K562 (cell line): ENCODE data around the gene TRIP10. TPM values are rescaled to one million over a fixed set of nuclear protein-coding genes. Genes with fewer than 3 reads are reported as not detected.
A peak's percentile ranks its signal among the peaks of the same experiment; 100 is the strongest.

Experiments used
- BACH1 ChIP-seq: fragments of 200-800 bp; sonication (Bioruptor generic); IDR thresholded peaks from 2 replicates; pipeline ENCODE4 v1.6.1; 2016; ENCODE audit warnings: missing genetic modification characterization, missing compliant biosample characterization
- BRD9 ChIP-seq: fragments of 450-650 bp; IDR thresholded peaks from 2 replicates; pipeline ENCODE4 v1.6.1; 2018; ENCODE audit warnings: low read depth; ENCODE audit not compliant: partially characterized antibody
- CREB1 ChIP-seq, 2 experiments: sonication (generic) in 1 of 2; formaldehyde crosslinking in 1 of 2; IDR thresholded peaks; 2 replicates each; pipeline versions ENCODE4 v1.6.1 to v1.8.0; 2012 to 2022; ENCODE audit warnings: inconsistent platforms in 1 of 2, mild to moderate bottlenecking in 1 of 2, missing genetic modification reagents in 1 of 2, moderate library complexity in 1 of 2
- ELF1 ChIP-seq: fragments of 200-800 bp; sonication (Bioruptor generic); IDR thresholded peaks from 2 replicates; pipeline ENCODE4 v1.6.1; 2016; ENCODE audit warnings: missing genetic modification characterization, missing compliant biosample characterization
- FOXA3 ChIP-seq, 2 experiments: fragments of 450-650 bp in 1 of 2; sonication (generic) in 1 of 2; formaldehyde crosslinking; IDR thresholded peaks in 1 of 2; conservative IDR thresholded peaks in 1 of 2; 2 replicates each; pipeline versions ENCODE4 v1.4.0 to v1.8.0; 2020 to 2022; ENCODE audit warnings: mild to moderate bottlenecking in 2 of 2, missing genetic modification reagents in 1 of 2
- FOXK2 ChIP-seq, 2 experiments: fragments of 450-650 bp; IDR thresholded peaks in 1 of 2; conservative IDR thresholded peaks in 1 of 2; 2 replicates each; pipeline ENCODE4 v1.6.1; 2016; ENCODE audit warnings: low read depth in 2 of 2, mild to moderate bottlenecking in 1 of 2
- HCFC1 ChIP-seq: IDR thresholded peaks from 2 replicates; pipeline ENCODE4 v1.6.1; 2012; ENCODE audit warnings: low read depth, low read length, improper control_type of control experiment
- HDGF ChIP-seq: fragments of 450-650 bp; IDR thresholded peaks from 2 replicates; pipeline ENCODE4 v1.6.1; 2016
- HNRNPL ChIP-seq: fragments of 200-400 bp; formaldehyde crosslinking; IDR thresholded peaks from 2 replicates; pipeline ENCODE4 v1.6.1; 2017; ENCODE audit warnings: low read depth, mild to moderate bottlenecking, low read length
- KLF16 ChIP-seq: IDR thresholded peaks from 2 replicates; pipeline ENCODE4 v1.6.1; 2016; ENCODE audit warnings: antibody characterized with exemption
- MECOM ChIP-seq: fragments of 250-450 bp; sonication (Bioruptor Pico); IDR thresholded peaks from 2 replicates; pipeline ENCODE4 v1.8.0; 2022; ENCODE audit warnings: inconsistent platforms
- NFIX ChIP-seq: fragments of 250-450 bp; sonication (Bioruptor Pico); IDR thresholded peaks from 2 replicates; pipeline ENCODE4 v1.4.0; 2020; ENCODE audit warnings: low read depth, mild to moderate bottlenecking, moderate library complexity
- OTX1 ChIP-seq: fragments of 450-650 bp; formaldehyde crosslinking; IDR thresholded peaks from 2 replicates; pipeline ENCODE4 v1.4.0; 2022; ENCODE audit warnings: mild to moderate bottlenecking
- PHTF2 ChIP-seq: fragments of 250-450 bp; sonication (Bioruptor Pico); IDR thresholded peaks from 2 replicates; pipeline ENCODE4 v1.5.0; 2021; ENCODE audit warnings: mild to moderate bottlenecking
- POLR2AphosphoS5 ChIP-seq: IDR thresholded peaks from 2 replicates; pipeline ENCODE4 v1.6.1; 2011; ENCODE audit warnings: mild to moderate bottlenecking, low read depth, low read length, moderate library complexity; ENCODE audit not compliant: control insufficient read depth, insufficient read depth
- STAG1 ChIP-seq: sonication (generic); formaldehyde crosslinking; IDR thresholded peaks from 2 replicates; pipeline ENCODE4 v1.5.0; 2020; ENCODE audit warnings: missing genetic modification reagents, borderline replicate concordance
- ZNF197 ChIP-seq: fragments of 200-800 bp; sonication (Bioruptor generic); IDR thresholded peaks from 2 replicates; pipeline ENCODE4 v1.6.1; 2016; ENCODE audit warnings: low read depth, missing genetic modification characterization, missing compliant biosample characterization
- polyA plus RNA-seq, 8 experiments: library from polyadenylated mRNA; depleted of rRNA in 4 of 8; stranded (reverse) in 5 of 8; unstranded in 3 of 8; fragments of >200 nt; fragmentation: Nextera tagmentation in 2 of 8; fragmentation: Illumina TruSeq in 1 of 8; extraction: Ambion mirVana in 2 of 8; extraction: Trizol in 1 of 8; gene quantifications; 2 replicates each; pipeline versions ENCODE4 v1.2.1 to v1.2.3, GENCODE V29; 2011 to 2014; ENCODE audit warnings: inconsistent platforms in 1 of 8, missing spikeins in 1 of 8
- total RNA-seq, 7 experiments: library from RNA; depleted of rRNA in 6 of 7; stranded (reverse); fragments of >200 nt in 6 of 7; fragmentation: Illumina TruSeq in 2 of 7; extraction: Trizol in 2 of 7; gene quantifications; 2 replicates each; pipeline versions ENCODE4 v1.2.1 to v1.2.3, GENCODE V29; 2011 to 2021; ENCODE audit warnings: low replicate concordance in 1 of 7
- TF ChIP-seq, protein P1 (sequence below): fragments of 200-800 bp; sonication (Bioruptor generic); IDR thresholded peaks from 2 replicates; pipeline ENCODE4 v1.6.1; 2016; ENCODE audit warnings: missing genetic modification characterization, missing compliant biosample characterization
- TF ChIP-seq, protein P2 (sequence below), 2 experiments: fragments of 150-350 bp in 1 of 2; IDR thresholded peaks; 2 replicates each; pipeline ENCODE4 v1.6.1; 2012 to 2016; ENCODE audit warnings: low read depth in 2 of 2, low read length in 2 of 2, mild to moderate bottlenecking in 1 of 2, moderate library complexity in 1 of 2

The TRIP10 gene
- total and polyA plus RNA-seq, 9 of the 15 experiments (the other 6 are each of a cell fraction or from before 2014, with no cell fraction given): 1.2 to 66.8 (median 36.1) TPM

GRCh38 chr19:6737284-6737872, 2.1 kb upstream of the TRIP10 start, which contains the start of gene GPR108 (continued):
- TF ChIP-seq HNRNPL (no peak), ELF1 (tag) (no peak), CREB1 (IDR thresholded peaks at IDR 0.05) (peak; percentile 92), CREB1 (CRISPR knock-in tag; IDR thresholded peaks at IDR 0.05) (peak; percentile 93), HDGF (no peak), OTX1 (0 out of 2 replicates have a peak, but pooled peaks have one; percentile 32), MECOM (CRISPR knock-in tag) (no peak), POLR2AphosphoS5 (no peak), STAG1 (no peak), NFIX (CRISPR knock-in tag) (no peak), HCFC1 (peak; percentile 67), FOXK2 (conservative IDR thresholded peaks at IDR 0.05 in 1 of 2, IDR thresholded peaks at IDR 0.05 in 1 of 2; ENCODE audit: low read depth in 2 of 2) (peak in 1 of 2 experiments; percentile 100; a peak in 2 of 4 replicates), ZNF197 (CRISPR knock-in tag) (no peak), BRD9 (no peak), BACH1 (tag) (no peak), PHTF2 (CRISPR knock-in tag) (no peak), KLF16 (no peak), FOXA3 (CRISPR knock-in tag; conservative IDR thresholded peaks at IDR 0.05 in 1 of 2, IDR thresholded peaks at IDR 0.05 in 1 of 2) (no peak)
- TF ChIP-seq, protein P1, sequence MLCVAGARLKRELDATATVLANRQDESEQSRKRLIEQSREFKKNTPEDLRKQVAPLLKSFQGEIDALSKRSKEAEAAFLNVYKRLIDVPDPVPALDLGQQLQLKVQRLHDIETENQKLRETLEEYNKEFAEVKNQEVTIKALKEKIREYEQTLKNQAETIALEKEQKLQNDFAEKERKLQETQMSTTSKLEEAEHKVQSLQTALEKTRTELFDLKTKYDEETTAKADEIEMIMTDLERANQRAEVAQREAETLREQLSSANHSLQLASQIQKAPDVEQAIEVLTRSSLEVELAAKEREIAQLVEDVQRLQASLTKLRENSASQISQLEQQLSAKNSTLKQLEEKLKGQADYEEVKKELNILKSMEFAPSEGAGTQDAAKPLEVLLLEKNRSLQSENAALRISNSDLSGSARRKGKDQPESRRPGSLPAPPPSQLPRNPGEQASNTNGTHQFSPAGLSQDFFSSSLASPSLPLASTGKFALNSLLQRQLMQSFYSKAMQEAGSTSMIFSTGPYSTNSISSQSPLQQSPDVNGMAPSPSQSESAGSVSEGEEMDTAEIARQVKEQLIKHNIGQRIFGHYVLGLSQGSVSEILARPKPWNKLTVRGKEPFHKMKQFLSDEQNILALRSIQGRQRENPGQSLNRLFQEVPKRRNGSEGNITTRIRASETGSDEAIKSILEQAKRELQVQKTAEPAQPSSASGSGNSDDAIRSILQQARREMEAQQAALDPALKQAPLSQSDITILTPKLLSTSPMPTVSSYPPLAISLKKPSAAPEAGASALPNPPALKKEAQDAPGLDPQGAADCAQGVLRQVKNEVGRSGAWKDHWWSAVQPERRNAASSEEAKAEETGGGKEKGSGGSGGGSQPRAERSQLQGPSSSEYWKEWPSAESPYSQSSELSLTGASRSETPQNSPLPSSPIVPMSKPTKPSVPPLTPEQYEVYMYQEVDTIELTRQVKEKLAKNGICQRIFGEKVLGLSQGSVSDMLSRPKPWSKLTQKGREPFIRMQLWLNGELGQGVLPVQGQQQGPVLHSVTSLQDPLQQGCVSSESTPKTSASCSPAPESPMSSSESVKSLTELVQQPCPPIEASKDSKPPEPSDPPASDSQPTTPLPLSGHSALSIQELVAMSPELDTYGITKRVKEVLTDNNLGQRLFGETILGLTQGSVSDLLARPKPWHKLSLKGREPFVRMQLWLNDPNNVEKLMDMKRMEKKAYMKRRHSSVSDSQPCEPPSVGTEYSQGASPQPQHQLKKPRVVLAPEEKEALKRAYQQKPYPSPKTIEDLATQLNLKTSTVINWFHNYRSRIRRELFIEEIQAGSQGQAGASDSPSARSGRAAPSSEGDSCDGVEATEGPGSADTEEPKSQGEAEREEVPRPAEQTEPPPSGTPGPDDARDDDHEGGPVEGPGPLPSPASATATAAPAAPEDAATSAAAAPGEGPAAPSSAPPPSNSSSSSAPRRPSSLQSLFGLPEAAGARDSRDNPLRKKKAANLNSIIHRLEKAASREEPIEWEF (CRISPR knock-in tag): no peak
- TF ChIP-seq, protein P2, sequence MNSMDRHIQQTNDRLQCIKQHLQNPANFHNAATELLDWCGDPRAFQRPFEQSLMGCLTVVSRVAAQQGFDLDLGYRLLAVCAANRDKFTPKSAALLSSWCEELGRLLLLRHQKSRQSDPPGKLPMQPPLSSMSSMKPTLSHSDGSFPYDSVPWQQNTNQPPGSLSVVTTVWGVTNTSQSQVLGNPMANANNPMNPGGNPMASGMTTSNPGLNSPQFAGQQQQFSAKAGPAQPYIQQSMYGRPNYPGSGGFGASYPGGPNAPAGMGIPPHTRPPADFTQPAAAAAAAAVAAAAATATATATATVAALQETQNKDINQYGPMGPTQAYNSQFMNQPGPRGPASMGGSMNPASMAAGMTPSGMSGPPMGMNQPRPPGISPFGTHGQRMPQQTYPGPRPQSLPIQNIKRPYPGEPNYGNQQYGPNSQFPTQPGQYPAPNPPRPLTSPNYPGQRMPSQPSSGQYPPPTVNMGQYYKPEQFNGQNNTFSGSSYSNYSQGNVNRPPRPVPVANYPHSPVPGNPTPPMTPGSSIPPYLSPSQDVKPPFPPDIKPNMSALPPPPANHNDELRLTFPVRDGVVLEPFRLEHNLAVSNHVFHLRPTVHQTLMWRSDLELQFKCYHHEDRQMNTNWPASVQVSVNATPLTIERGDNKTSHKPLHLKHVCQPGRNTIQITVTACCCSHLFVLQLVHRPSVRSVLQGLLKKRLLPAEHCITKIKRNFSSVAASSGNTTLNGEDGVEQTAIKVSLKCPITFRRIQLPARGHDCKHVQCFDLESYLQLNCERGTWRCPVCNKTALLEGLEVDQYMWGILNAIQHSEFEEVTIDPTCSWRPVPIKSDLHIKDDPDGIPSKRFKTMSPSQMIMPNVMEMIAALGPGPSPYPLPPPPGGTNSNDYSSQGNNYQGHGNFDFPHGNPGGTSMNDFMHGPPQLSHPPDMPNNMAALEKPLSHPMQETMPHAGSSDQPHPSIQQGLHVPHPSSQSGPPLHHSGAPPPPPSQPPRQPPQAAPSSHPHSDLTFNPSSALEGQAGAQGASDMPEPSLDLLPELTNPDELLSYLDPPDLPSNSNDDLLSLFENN (IDR thresholded peaks at IDR 0.05; ENCODE audit: low read depth in 2 of 2, low read length in 2 of 2): no peak
